ENCODE measurements around the gene DAB2IP.
"Not testable (repeated sequence)": the region's sequence is repeated elsewhere in the genome, so short reads cannot be mapped to it uniquely, and the experiment has no call there.

DAB2IP gene

GRCh38 chr9:121738968-121739367 lies 87.5 kb downstream of the DAB2IP start:
- DNase-seq (no peak), ATAC-seq (ENCODE audit: insufficient read depth, low read depth) (no peak)
- Histone ChIP-seq H3K27ac (ENCODE audit: low read length) (no peak overlapping the region; the same call in 1 of the 2 replicates), H3K4me1 (ENCODE audit: insufficient read depth, low read length) (peaks cover 15% of the 10 kb centered on the region; the same call in 1 of the 2 replicates), H2AFZ (ENCODE audit: low read depth, low read length) (no peak overlapping the region), H3K27me3 (ENCODE audit: insufficient read depth, low read length, poor library complexity) (peaks cover 14% of the 10 kb centered on the region), H3K9ac (ENCODE audit: low read depth, low read length) (peak overlapping the region; percentile 9; the same call in 1 of the 2 replicates), H3K36me3 (ENCODE audit: insufficient read depth, low read length) (no peaks in the 10 kb centered on the region), H3K79me2 (ENCODE audit: insufficient read depth, low read length) (no peaks in the 10 kb centered on the region), H4K20me1 (ENCODE audit: insufficient read depth, low read length) (no peaks in the 10 kb centered on the region), H3K9me3 (ENCODE audit: insufficient read depth, low read length, severe bottlenecking) (no peaks in the 10 kb centered on the region), H3K4me3 (ENCODE audit: low read depth in 1 of 2, low read length in 2 of 2) (no peak overlapping the region), H3K4me2 (ENCODE audit: insufficient read depth, low read length) (no peak overlapping the region)
- TF ChIP-seq CTCF (IDR thresholded peaks at IDR 0.05; ENCODE audit: borderline replicate concordance, extremely low read depth, low read length, poor library complexity, severe bottlenecking) (no peak), EZH2 (IDR thresholded peaks at IDR 0.05; ENCODE audit: borderline replicate concordance, low read depth, low read length, severe bottlenecking) (no peak)

GRCh38 chr9:121739971-121740370 lies 88.5 kb downstream of the DAB2IP start:
- H3K4me3 ChIP-seq (ENCODE audit: low read depth in 1 of 2, low read length in 2 of 2) = no peak overlapping the region
- DNase-seq (no peak), ATAC-seq (ENCODE audit: insufficient read depth, low read depth) (no peak)
- peaks cover 10% of the 10 kb centered on the region for H3K27me3 ChIP-seq (ENCODE audit: insufficient read depth, low read length, poor library complexity)
- no peaks in the 10 kb centered on the region for H3K9me3 ChIP-seq (ENCODE audit: insufficient read depth, low read length, severe bottlenecking)
- H3K79me2 ChIP-seq (ENCODE audit: insufficient read depth, low read length) = no peaks in the 10 kb centered on the region
- TF ChIP-seq CTCF (IDR thresholded peaks at IDR 0.05; ENCODE audit: borderline replicate concordance, extremely low read depth, low read length, poor library complexity, severe bottlenecking) (no peak), EZH2 (IDR thresholded peaks at IDR 0.05; ENCODE audit: borderline replicate concordance, low read depth, low read length, severe bottlenecking) (no peak)
- no peaks in the 10 kb centered on the region for H4K20me1 ChIP-seq (ENCODE audit: insufficient read depth, low read length)
- H3K36me3 ChIP-seq (ENCODE audit: insufficient read depth, low read length) = no peaks in the 10 kb centered on the region
- H2AFZ ChIP-seq (ENCODE audit: low read depth, low read length) = no peak overlapping the region
- no peak overlapping the region for H3K9ac ChIP-seq (ENCODE audit: low read depth, low read length)
- no peak overlapping the region for H3K4me2 ChIP-seq (ENCODE audit: insufficient read depth, low read length)
- H3K27ac ChIP-seq (ENCODE audit: low read length) = no peak overlapping the region
- H3K4me1 ChIP-seq (ENCODE audit: insufficient read depth, low read length) = peaks cover 16% of the 10 kb centered on the region; the same call in 1 of the 2 replicates

GRCh38 chr9:121741228-121741918 lies 89.9 kb downstream of the DAB2IP start:
- Histone ChIP-seq H3K4me3 (ENCODE audit: low read depth in 1 of 2, low read length in 2 of 2) (no peak overlapping the region), H3K36me3 (ENCODE audit: insufficient read depth, low read length) (no peaks in the 10 kb centered on the region), H4K20me1 (ENCODE audit: insufficient read depth, low read length) (no peaks in the 10 kb centered on the region), H3K4me2 (ENCODE audit: insufficient read depth, low read length) (no peak overlapping the region), H3K79me2 (ENCODE audit: insufficient read depth, low read length) (no peaks in the 10 kb centered on the region), H2AFZ (ENCODE audit: low read depth, low read length) (no peak overlapping the region), H3K27me3 (ENCODE audit: insufficient read depth, low read length, poor library complexity) (no peaks in the 10 kb centered on the region), H3K27ac (ENCODE audit: low read length) (no peak overlapping the region), H3K4me1 (ENCODE audit: insufficient read depth, low read length) (peaks cover 19% of the 10 kb centered on the region; the same call in 1 of the 2 replicates), H3K9me3 (ENCODE audit: insufficient read depth, low read length, severe bottlenecking) (no peaks in the 10 kb centered on the region), H3K9ac (ENCODE audit: low read depth, low read length) (no peak overlapping the region)
- DNase-seq (no peak), ATAC-seq (ENCODE audit: insufficient read depth, low read depth) (no peak)
- TF ChIP-seq EZH2 (IDR thresholded peaks at IDR 0.05; ENCODE audit: borderline replicate concordance, low read depth, low read length, severe bottlenecking) = no peak
- no peak for TF ChIP-seq CTCF (IDR thresholded peaks at IDR 0.05; ENCODE audit: borderline replicate concordance, extremely low read depth, low read length, poor library complexity, severe bottlenecking)

- not testable (repeated sequence) for ATAC-seq (ENCODE audit: insufficient read depth, low read depth); H3K4me3 ChIP-seq (ENCODE audit: low read depth in 1 of 2, low read length in 2 of 2); H2AFZ ChIP-seq (ENCODE audit: low read depth, low read length); H3K4me2 ChIP-seq (ENCODE audit: insufficient read depth, low read length); H3K27ac ChIP-seq (ENCODE audit: low read length); H3K27me3 ChIP-seq (ENCODE audit: insufficient read depth, low read length, poor library complexity); H3K9ac ChIP-seq (ENCODE audit: low read depth, low read length); H3K79me2 ChIP-seq (ENCODE audit: insufficient read depth, low read length); H3K36me3 ChIP-seq (ENCODE audit: insufficient read depth, low read length); H4K20me1 ChIP-seq (ENCODE audit: insufficient read depth, low read length); DNase-seq; H3K9me3 ChIP-seq (ENCODE audit: insufficient read depth, low read length, severe bottlenecking)
- H3K4me1 ChIP-seq (ENCODE audit: insufficient read depth, low read length) = peaks cover 25% of the 10 kb centered on the region; the same call in 1 of the 2 replicates
Observed at GRCh38 chr9:121741919-121742283, 90.5 kb downstream of the DAB2IP start.

All from DND-41 (cell line).